HG03025 (cell line): ENCODE measurements around the gene UBE2G2.

Source experiments
- ATAC-seq: cut with Tn5 transposase; IDR thresholded peaks from one replicate; pipeline ENCODE4 v1.9.1; 2021; ENCODE audit warnings: mild to moderate bottlenecking, moderate library complexity; ENCODE audit not compliant: unreplicated experiment, low FRiP score

The UBE2G2 gene

GRCh38 chr21:44792702-44793591 lies 8.7 kb downstream of the UBE2G2 start:
- no peak for ATAC-seq

- ATAC-seq = no peak
Measured at GRCh38 chr21:44791993-44792392, 9.6 kb downstream of the UBE2G2 start.

- ATAC-seq = no peak
Measured at GRCh38 chr21:44791246-44791645, 10.4 kb downstream of the UBE2G2 start.

- no peak for ATAC-seq
Measured at GRCh38 chr21:44790368-44790767, 11.3 kb downstream of the UBE2G2 start.

DNA sequence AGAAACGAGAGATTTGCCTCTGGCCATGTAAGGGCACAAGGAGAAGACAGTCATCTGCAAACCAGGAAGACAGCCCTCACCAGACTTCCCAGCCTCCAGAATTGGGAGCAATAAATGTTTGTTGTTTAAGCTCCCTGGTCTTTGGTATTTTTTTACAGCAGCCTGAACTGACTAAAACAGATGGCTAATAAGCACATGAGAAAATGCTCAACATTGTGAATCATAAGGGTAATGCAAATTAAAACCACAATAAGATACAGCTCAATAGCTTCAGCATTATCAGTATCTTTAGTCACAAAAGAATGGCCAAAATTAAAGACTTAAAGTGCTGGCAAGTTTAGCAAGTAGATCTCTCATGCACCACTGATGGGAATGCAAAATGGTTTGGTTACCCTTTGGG lies 11.7 kb downstream of the UBE2G2 start:
- ATAC-seq = no peak

GRCh38 chr21:44785620-44786335 lies 15.8 kb downstream of the UBE2G2 start:
- no peak for ATAC-seq

- no peak for ATAC-seq
Measured at GRCh38 chr21:44784810-44785209, 16.8 kb downstream of the UBE2G2 start.

GRCh38 chr21:44783020-44783696 lies 18.5 kb downstream of the UBE2G2 start:
- ATAC-seq = no peak

DNA sequence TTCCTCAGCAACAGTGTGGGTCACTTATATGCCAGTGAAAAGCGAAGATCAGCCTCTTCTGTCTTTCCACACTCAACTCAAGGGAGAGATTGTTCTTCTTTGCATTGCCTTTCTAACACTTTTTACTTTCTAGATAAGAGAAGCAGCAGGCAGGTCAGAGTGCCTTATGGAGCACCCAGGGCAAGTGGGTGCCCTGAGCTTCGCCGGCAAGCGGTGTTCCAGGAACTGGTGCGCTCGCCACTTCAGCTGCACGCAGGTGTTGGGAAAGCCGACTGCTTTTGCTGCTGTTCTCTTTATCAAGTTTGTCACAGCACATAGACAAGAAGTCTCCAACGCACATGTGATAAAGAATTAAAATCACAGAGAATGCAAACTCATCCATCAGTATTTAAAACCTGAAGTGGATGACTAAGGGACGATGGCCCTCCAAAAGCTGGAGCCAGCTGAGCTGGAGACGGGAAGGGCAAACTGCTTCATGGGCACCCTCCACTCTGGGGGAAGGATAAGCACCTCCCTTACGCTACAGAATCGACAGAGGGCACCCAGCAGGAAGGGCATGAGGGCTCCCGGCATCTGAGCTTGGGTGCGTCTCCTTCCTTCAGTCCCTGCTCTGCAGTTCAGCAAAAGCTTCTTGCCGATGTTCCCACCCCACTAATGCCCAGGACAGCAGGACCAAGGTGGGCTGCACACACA lies 20.7 kb downstream of the UBE2G2 start:
- ATAC-seq = no peak

DNA sequence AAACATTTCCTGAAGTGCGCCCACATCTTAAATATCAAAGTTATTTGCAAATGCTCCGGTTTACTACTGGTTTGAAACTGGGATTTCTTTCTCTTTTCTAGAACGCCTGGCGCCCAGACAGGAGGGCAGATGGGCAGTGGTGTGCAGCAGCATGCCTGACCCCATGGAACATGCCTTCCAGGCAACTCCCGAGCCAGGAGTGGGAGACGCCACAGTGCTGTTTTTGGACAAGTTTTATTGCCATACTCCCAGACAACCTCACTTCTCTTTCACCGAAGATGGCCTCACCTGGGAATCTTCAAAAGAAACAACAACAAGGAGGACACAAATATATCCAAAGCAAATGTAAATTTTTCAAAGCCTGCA lies 21.5 kb downstream of the UBE2G2 start:
- ATAC-seq = no peak

DNA sequence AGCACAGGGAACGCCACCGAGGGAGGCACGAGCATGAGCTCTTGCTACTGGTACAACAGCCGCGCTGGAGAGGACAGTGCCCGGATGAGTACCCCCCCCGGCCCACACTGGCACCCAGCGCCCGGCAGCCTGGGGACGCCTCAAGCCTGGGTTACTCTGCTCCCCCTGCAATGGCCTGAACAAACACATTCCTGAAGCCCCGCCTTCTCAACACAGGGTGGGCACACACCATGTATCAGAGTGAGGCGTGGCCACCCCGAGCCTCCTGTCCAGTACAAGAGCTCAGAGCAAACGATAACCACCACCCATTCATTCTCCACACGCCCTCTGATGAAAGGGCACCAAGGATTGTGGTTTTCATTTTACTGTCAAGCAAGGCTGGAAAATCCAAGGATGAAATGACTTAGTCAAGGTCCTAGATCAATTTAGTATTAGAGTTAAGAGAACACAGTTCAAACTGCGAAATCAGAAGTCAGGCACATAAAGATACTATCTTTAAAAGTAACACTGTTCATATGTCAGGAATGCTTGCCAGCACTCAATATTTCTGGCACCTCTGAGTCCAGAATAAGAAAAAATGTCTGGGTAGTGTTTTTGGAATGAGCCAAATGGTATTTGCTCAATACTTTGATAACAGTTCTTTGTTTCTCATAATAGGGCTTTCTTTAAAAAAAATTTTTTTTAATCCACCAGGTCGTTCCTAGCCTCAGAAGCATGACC lies 22.0 kb downstream of the UBE2G2 start:
- no peak for ATAC-seq

DNA sequence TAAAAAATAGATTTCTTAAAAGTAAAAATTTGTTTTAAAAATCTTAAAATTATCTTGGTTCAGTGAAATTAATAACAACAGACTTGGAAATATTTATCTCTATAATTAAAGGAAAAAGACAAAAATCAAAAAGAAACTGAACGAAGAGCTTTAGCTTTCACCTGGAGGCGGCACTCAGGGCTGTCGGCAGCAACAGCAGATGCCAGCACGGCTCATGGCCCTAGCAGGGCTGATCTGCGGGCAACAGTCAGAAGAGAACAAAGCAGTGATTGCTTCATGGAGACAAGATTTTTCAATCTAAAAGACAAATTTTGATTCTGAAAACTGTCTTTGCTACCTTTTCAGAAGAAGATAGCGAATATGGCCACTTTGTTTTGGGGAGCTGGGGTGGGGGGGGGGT lies 22.6 kb downstream of the UBE2G2 start:
- no peak for ATAC-seq

DNA sequence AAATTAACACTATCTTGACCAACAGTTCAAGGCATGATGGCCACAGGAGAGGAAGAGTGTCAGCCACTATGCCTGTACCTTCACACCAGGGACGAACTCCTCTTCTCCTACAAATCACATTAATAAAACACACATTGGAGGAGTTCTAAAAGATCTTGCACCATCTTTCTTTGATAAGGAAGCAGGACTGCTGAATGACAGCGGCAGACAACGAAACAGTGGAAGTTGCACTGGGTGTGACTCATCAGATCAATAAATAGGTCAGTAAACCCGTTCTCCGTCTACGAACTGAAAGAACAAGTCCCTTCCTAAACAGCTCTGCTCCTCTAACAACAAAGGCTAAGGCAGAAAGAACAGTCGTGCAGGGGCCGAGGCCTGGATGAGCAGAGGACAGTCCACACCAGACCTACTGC lies 23.1 kb downstream of the UBE2G2 start:
- no peak for ATAC-seq

GRCh38 chr21:44778094-44778493 lies 23.5 kb downstream of the UBE2G2 start:
- no peak for ATAC-seq

DNA sequence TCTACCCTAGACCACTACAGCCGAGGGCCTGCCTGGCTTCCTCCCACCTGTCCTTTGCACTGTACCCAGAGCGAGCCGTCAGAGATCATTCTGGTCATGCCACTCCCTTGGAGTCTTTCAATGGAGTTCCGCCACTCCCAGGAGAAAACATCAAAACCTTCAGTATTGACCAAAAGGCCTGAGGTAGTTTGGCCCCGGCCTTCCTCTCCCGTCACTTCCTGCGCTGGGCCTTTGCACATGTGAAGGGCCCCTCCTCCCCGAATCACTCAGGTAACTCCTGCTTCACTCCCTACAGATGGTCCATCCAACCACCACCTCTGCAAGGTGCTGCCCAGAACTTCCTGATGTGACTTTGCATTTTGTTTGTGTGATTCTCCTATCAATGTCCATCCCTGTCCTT lies 26.6 kb downstream of the UBE2G2 start:
- no peak for ATAC-seq

DNA sequence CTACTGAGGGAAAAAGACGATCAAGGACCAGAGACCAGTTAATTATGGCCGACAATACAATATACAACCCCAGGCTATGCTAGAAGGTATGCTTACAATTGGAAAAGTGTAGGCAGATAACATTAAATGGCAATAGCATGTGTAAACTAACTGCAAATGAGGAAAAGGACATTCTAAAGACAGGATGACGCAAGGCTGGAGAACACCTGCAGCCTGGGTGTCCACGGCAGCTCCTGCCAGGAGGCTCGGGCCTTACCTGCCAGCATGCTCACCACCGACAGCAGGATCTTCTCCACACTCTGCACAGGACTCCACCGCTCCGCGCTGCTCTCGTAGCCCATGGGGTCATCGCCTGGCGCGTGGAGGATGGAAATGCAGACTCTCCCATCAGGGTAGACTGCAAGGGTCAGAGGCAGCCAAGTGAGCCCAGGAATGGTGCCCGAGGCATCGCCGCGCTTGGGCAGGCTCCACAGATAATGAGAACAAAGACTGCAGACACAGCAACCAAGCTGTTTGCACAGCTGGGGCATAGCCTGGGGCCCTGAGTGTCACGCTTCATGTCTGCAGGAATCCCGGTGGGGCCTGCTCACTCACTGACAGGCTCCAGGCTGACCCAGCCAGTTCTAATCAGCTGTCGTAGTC lies 28.2 kb downstream of the UBE2G2 start:
- no peak for ATAC-seq

DNA sequence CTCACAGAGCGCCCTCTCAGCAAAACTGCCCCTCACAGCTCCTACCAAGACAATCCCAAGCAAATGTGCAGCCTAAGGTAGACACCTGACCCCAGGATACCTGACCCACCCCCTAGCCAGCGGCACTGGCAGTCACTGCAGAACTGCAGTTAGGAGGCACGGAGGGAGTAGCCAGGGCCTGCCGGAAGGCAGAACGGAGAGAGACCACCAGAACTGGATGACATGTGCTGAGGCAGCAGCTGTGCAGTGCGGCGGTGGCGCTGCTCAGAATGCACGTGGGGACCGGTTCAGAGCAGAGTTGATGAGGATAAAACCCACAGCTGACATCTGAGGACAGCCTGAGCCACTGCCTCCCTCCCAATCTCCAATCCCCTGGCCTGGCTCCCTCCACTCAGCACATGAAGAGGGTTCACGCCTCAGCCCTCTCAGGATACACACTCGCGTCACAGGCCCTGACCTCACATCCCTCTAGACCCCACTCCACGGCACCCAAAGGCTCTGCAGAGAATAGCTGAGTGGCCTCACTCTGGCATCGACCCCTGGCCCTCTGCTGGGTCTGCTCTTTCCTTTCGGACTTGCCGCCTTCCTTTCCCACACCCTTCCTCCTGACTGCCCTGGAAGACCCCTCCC lies 29.6 kb downstream of the UBE2G2 start:
- no peak for ATAC-seq

GRCh38 chr21:44767834-44768831 lies 33.5 kb downstream of the UBE2G2 start:
- ATAC-seq = no peak
